Keratinocyte (primary cell): Measurements from ENCODE around the gene INPP4B.

Experiments used
- EZH2 ChIP-seq: IDR thresholded peaks from one replicate; pipeline ENCODE4 v1.6.1; 2012; ENCODE audit warnings: inconsistent platforms, mild to moderate bottlenecking, low read length, moderate library complexity
- TF ChIP-seq, protein P1 (sequence below), 3 experiments: IDR thresholded peaks in 1 of 3; conservative IDR thresholded peaks in 1 of 3; optimal IDR thresholded peaks in 1 of 3; 2 replicates in 2 of 3; 3 replicates in 1 of 3; pipeline versions ENCODE3 to v1.5.1; 2011; ENCODE audit warnings: low read length in 3 of 3, mild to moderate bottlenecking in 3 of 3, moderate library complexity in 2 of 3, control low read depth in 1 of 3, inconsistent platforms in 1 of 3; ENCODE audit not compliant: insufficient read depth in 2 of 3; ENCODE audit errors: extremely low read depth in 1 of 3

DNA sequence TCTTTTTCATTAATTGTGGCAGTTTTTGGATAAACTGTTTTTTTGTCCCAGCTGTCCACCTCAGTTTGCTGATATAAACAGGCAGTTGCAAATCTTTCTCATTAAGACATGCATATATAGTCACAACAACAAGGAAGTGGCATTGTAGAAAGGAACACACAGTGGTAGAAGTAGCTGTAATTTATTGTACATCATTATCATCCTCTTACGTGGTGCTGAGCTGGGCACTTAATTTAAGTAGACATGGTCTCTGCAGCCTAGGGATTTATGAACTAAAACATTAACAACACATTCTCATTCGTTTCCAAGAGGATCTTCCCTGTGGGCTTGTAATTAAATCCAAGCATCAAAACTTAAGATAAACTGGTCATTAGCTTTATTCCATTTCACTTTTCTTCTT is 500.2 kb downstream of the INPP4B start:
- TF ChIP-seq, protein P1, sequence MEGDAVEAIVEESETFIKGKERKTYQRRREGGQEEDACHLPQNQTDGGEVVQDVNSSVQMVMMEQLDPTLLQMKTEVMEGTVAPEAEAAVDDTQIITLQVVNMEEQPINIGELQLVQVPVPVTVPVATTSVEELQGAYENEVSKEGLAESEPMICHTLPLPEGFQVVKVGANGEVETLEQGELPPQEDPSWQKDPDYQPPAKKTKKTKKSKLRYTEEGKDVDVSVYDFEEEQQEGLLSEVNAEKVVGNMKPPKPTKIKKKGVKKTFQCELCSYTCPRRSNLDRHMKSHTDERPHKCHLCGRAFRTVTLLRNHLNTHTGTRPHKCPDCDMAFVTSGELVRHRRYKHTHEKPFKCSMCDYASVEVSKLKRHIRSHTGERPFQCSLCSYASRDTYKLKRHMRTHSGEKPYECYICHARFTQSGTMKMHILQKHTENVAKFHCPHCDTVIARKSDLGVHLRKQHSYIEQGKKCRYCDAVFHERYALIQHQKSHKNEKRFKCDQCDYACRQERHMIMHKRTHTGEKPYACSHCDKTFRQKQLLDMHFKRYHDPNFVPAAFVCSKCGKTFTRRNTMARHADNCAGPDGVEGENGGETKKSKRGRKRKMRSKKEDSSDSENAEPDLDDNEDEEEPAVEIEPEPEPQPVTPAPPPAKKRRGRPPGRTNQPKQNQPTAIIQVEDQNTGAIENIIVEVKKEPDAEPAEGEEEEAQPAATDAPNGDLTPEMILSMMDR (optimal IDR thresholded peaks at IDR 0.05 in 1 of 3, IDR thresholded peaks at IDR 0.05 in 1 of 3, conservative IDR thresholded peaks at IDR 0.05 in 1 of 3; ENCODE audit: extremely low read depth in 1 of 3, insufficient read depth in 2 of 3, low read length in 3 of 3), result no peak
- no peak for TF ChIP-seq EZH2
